CD4-positive, alpha-beta T cell treated with Interleukin-17A for 4 hours (primary cell): ENCODE results near the gene CBFA2T2.
A peak's percentile ranks its signal among the peaks of the same experiment; 100 is the strongest.
"Not testable (repeated sequence)": the region's sequence is repeated elsewhere in the genome, so short reads cannot be mapped to it uniquely, and the experiment has no call there.

ENCODE experiments used
- DNase-seq: peaks from one replicate; pipeline ENCODE4 v3.0.0-alpha.2; 2020; ENCODE audit warnings: mixed read lengths

Gene CBFA2T2

GRCh38 chr20:33472868-33473435, 16.9 kb upstream of the CBFA2T2 start:
- DNase-seq: no peak

GRCh38 chr20:33474097-33474873, 15.6 kb upstream of the CBFA2T2 start:
- DNase-seq: no peak

GRCh38 chr20:33474963-33475362, 14.9 kb upstream of the CBFA2T2 start:
- no peak for DNase-seq

- no peak for DNase-seq
These were observed 14.3 kb upstream of the CBFA2T2 start for GRCh38 chr20:33475381-33476152.

- DNase-seq: no peak
These were observed 12.3 kb upstream of the CBFA2T2 start for GRCh38 chr20:33477386-33478234.

GRCh38 chr20:33480048-33480447, 9.8 kb upstream of the CBFA2T2 start:
- DNase-seq: no peak

- DNase-seq: no peak
These were observed 8.4 kb upstream of the CBFA2T2 start for GRCh38 chr20:33481431-33481941.

GRCh38 chr20:33482581-33482980, 7.3 kb upstream of the CBFA2T2 start:
- no peak for DNase-seq

GRCh38 chr20:33483186-33483585, 6.7 kb upstream of the CBFA2T2 start:
- DNase-seq: not testable (repeated sequence)

- DNase-seq: no peak
These were observed 1.7 kb upstream of the CBFA2T2 start for GRCh38 chr20:33488201-33488600.

GRCh38 chr20:33488661-33489494, 1.0 kb upstream of the CBFA2T2 start:
- not testable (repeated sequence) for DNase-seq

GRCh38 chr20:33489495-33490022, 337 bp upstream of the CBFA2T2 start:
- peak; percentile 100 for DNase-seq

- DNase-seq: no peak
These were observed 1.2 kb downstream of the CBFA2T2 start for GRCh38 chr20:33490934-33491656.

- DNase-seq: no peak
These were observed 3.3 kb downstream of the CBFA2T2 start for GRCh38 chr20:33493076-33493766.

GRCh38 chr20:33496776-33497175, 6.9 kb downstream of the CBFA2T2 start:
- DNase-seq: not testable (repeated sequence)

- no peak for DNase-seq
These were observed 9.5 kb downstream of the CBFA2T2 start for GRCh38 chr20:33499355-33499754.

- DNase-seq: no peak
These were observed 11.1 kb downstream of the CBFA2T2 start for GRCh38 chr20:33501000-33501399.

GRCh38 chr20:33503564-33503963, 13.7 kb downstream of the CBFA2T2 start:
- no peak for DNase-seq

- no peak for DNase-seq
These were observed 16.7 kb downstream of the CBFA2T2 start for GRCh38 chr20:33506576-33506975.

- DNase-seq: no peak
These were observed 17.6 kb downstream of the CBFA2T2 start for GRCh38 chr20:33507461-33507860.
